ENCODE data around the gene WDR7. TPM values are rescaled to one million over a fixed set of nuclear protein-coding genes. Genes with fewer than 3 reads are reported as not detected.

WDR7 gene
- total RNA-seq, 1 experiment from 2014 or later, result 11.5 TPM

DNA sequence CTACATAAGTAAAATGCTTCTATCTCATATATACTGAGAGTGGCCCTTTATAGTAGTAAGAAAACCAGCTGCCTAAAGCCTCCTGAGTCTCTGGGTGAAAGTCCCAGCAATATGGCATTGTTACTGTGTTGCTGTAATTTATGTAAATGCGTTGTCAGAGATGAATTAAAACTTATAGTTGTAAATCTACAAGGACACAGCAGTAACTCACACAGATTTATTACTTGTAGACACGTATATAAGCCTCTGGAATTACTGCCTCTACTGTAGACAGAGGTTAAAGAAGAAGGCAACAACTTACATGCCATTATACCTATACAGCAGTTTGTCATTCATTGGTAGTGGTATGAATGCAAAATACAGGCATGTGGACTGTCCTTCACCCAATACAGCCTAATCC is 326.6 kb downstream of the WDR7 start (continued):
- TF ChIP-seq, protein P1, sequence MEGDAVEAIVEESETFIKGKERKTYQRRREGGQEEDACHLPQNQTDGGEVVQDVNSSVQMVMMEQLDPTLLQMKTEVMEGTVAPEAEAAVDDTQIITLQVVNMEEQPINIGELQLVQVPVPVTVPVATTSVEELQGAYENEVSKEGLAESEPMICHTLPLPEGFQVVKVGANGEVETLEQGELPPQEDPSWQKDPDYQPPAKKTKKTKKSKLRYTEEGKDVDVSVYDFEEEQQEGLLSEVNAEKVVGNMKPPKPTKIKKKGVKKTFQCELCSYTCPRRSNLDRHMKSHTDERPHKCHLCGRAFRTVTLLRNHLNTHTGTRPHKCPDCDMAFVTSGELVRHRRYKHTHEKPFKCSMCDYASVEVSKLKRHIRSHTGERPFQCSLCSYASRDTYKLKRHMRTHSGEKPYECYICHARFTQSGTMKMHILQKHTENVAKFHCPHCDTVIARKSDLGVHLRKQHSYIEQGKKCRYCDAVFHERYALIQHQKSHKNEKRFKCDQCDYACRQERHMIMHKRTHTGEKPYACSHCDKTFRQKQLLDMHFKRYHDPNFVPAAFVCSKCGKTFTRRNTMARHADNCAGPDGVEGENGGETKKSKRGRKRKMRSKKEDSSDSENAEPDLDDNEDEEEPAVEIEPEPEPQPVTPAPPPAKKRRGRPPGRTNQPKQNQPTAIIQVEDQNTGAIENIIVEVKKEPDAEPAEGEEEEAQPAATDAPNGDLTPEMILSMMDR (IDR thresholded peaks at IDR 0.05 in 2 of 3, conservative IDR thresholded peaks at IDR 0.05 in 1 of 3; ENCODE audit: borderline replicate concordance in 1 of 3, insufficient read depth in 1 of 3, low read depth in 2 of 3, low read length in 2 of 3), result no peak
- no peak for TF ChIP-seq YY1 (IDR thresholded peaks at IDR 0.05; ENCODE audit: extremely low read depth, insufficient replicate concordance, low read depth, low read length)

- CTCF ChIA-PET, result interaction anchor here (0.7 kb wide), 1 partner anchor 110 kb away, joined by 3 read pairs; no protein-coding TSS in a partner anchor
- Histone ChIP-seq H3K9ac (ENCODE audit: low read length) (no peak overlapping the region), H3K27me3 (ENCODE audit: insufficient read depth, low read length) (no peaks in the 10 kb centered on the region), H3K4me1 (ENCODE audit: control insufficient read depth in 1 of 2, insufficient read depth in 2 of 2, low read length in 2 of 2) (no peaks in the 10 kb centered on the region), H3K9me2 (ENCODE audit: insufficient read depth) (no peaks in the 10 kb centered on the region), H3K4me2 (ENCODE audit: low read length) (no peak overlapping the region), H3K36me3 (ENCODE audit: control insufficient read depth in 1 of 2, insufficient read depth in 2 of 2, low read length in 2 of 2) (no peaks in the 10 kb centered on the region), H3K79me2 (ENCODE audit: insufficient read depth, low read length) (no peaks in the 10 kb centered on the region), H3K4me3 (replicated peaks in 1 of 2; ENCODE audit: low read depth in 1 of 2, low read length in 2 of 2) (no peak overlapping the region), H3K9me3 (ENCODE audit: control insufficient read depth in 1 of 2, insufficient read depth in 1 of 2, low read depth in 1 of 2, low read length in 2 of 2) (no peaks in the 10 kb centered on the region), H3K27ac (ENCODE audit: low read depth, low read length) (no peak overlapping the region), H2AFZ (ENCODE audit: low read depth, low read length, poor library complexity, severe bottlenecking) (no peak overlapping the region), H4K20me1 (ENCODE audit: insufficient read depth) (no peaks in the 10 kb centered on the region)
- POLR2A ChIA-PET, result no interaction called here
- RAD21 ChIA-PET (ENCODE audit: low non-redundant PET in 1 of 2, low total read pairs in 2 of 2, uncharacterized antibody in 2 of 2, unreplicated experiment in 2 of 2), result no interaction called here
- no TSS peak for BruUV-seq (replicated peaks)
- TF ChIP-seq TCF7L2 (IDR thresholded peaks at IDR 0.05; ENCODE audit: borderline replicate concordance, extremely low read depth, insufficient read depth, insufficient read length) (no peak), POLR2A (IDR thresholded peaks at IDR 0.05; ENCODE audit: borderline replicate concordance, extremely low read depth, insufficient read depth, insufficient read length) (no peak), SRF (IDR thresholded peaks at IDR 0.05; ENCODE audit: low read depth) (no peak), EZH2 (IDR thresholded peaks at IDR 0.05) (no peak), ZNF274 (IDR thresholded peaks at IDR 0.05; ENCODE audit: low read depth, low read length) (no peak), SP1 (IDR thresholded peaks at IDR 0.05; ENCODE audit: low read depth) (no peak), ZFX (IDR thresholded peaks at IDR 0.05) (no peak), FOSL1 (IDR thresholded peaks at IDR 0.05; ENCODE audit: low read depth) (no peak), CBX3 (IDR thresholded peaks at IDR 0.05; ENCODE audit: low read depth) (no peak)
- ATAC-seq (no peak), DNase-seq (ENCODE audit: low read depth, low spot score) (no peak)
- intact Hi-C loops (cut with micrococcal nuclease), result no loop called here
These were observed 329.0 kb downstream of the WDR7 start for GRCh38 chr18:56980151-56980550.
